Measurements from ENCODE around the gene ARHGEF26. TPM values are rescaled to one million over a fixed set of nuclear protein-coding genes. Genes with fewer than 3 reads are reported as not detected.

ARHGEF26 gene
- total and polyA plus RNA-seq, 2 experiments from 2014 or later: 9.4 to 16.9 TPM

DNA sequence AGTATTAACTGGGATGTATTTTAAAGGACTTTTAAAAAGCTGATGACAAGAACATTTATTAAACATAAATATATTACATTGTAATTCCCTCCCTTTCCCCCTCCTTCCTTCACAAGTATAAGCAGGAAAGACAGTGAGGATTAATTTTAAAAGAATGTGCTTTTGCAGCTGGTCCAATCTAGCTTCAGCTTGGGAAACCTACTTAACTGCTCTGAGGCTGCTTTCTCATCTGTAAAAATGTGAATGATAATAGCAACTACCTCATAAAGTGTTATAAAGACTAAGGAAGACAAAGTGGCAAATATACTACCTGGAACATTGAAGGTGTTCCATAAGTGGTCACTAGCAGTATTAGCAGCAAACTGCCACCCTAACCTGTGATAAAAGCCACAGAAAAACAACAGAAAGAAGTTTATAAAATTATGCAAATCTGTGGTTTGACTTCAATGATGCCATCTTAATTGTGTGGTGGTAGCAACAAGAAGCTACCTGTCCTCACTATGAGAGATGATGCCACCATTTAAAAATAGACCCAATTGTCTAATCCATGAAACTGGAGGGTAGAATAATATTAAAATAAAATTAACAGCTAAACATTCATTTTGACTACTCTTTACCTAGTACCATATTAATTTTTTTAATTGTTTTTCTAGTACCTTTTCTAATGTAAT lies 183.1 kb downstream of the ARHGEF26 start (continued):
- TF ChIP-seq NANOG (IDR thresholded peaks at IDR 0.05; ENCODE audit: borderline replicate concordance): no peak
- TF ChIP-seq, protein P1, sequence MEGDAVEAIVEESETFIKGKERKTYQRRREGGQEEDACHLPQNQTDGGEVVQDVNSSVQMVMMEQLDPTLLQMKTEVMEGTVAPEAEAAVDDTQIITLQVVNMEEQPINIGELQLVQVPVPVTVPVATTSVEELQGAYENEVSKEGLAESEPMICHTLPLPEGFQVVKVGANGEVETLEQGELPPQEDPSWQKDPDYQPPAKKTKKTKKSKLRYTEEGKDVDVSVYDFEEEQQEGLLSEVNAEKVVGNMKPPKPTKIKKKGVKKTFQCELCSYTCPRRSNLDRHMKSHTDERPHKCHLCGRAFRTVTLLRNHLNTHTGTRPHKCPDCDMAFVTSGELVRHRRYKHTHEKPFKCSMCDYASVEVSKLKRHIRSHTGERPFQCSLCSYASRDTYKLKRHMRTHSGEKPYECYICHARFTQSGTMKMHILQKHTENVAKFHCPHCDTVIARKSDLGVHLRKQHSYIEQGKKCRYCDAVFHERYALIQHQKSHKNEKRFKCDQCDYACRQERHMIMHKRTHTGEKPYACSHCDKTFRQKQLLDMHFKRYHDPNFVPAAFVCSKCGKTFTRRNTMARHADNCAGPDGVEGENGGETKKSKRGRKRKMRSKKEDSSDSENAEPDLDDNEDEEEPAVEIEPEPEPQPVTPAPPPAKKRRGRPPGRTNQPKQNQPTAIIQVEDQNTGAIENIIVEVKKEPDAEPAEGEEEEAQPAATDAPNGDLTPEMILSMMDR (conservative IDR thresholded peaks at IDR 0.05; ENCODE audit: low read depth in 2 of 2): no peak
- TF ChIP-seq, protein P2, sequence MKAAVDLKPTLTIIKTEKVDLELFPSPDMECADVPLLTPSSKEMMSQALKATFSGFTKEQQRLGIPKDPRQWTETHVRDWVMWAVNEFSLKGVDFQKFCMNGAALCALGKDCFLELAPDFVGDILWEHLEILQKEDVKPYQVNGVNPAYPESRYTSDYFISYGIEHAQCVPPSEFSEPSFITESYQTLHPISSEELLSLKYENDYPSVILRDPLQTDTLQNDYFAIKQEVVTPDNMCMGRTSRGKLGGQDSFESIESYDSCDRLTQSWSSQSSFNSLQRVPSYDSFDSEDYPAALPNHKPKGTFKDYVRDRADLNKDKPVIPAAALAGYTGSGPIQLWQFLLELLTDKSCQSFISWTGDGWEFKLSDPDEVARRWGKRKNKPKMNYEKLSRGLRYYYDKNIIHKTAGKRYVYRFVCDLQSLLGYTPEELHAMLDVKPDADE (IDR thresholded peaks at IDR 0.05): no peak

DNA sequence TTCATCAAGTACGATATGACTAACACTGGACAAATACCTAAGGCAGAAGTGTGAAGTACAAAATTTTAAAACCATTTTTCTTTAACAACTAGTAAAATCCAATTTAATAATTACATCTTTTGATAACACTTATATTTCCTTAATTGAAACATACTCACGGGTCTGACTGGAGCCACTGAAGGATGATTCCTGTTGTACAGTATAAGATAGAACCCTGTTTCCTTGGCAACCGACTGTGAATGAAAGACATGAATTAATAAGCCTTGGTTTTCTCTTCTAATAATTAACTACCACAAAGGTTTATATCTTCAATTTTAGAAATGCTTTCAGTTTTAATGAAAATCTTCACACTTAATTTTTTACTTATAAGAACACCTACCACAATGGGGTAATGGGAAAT lies 183.7 kb downstream of the ARHGEF26 start:
- Mint-ChIP-seq H3K27me3 (ENCODE audit: insufficient read depth, low read depth, poor library complexity) (no peaks in the 10 kb centered on the region), H3K9me3 (no peaks in the 10 kb centered on the region), H3K27ac (no peak overlapping the region), H3K36me3 (ENCODE audit: low read depth) (peaks cover 87% of the 10 kb centered on the region), H3K4me3 (no peak overlapping the region), H3K4me1 (no peaks in the 10 kb centered on the region)
- H3K27me3 ChIP-seq (ENCODE audit: insufficient read depth): no peaks in the 10 kb centered on the region
- no peak overlapping the region for H3K4me2 ChIP-seq
- no peaks in the 10 kb centered on the region for H3K4me1 ChIP-seq (ENCODE audit: insufficient read depth)
- peaks cover 35% of the 10 kb centered on the region for H3K79me2 ChIP-seq (replicated peaks; ENCODE audit: insufficient read depth)
- TF ChIP-seq JUNB (IDR thresholded peaks at IDR 0.05; ENCODE audit: unreplicated experiment): no peak
- no peak for TF ChIP-seq CREB1 (CRISPR knock-in tag; IDR thresholded peaks at IDR 0.05; ENCODE audit: low read depth)
- TF ChIP-seq EZH2phosphoT487 (IDR thresholded peaks at IDR 0.05; ENCODE audit: unreplicated experiment): no peak
- TF ChIP-seq NANOG (IDR thresholded peaks at IDR 0.05; ENCODE audit: borderline replicate concordance): no peak
- TF ChIP-seq STAT1 (IDR thresholded peaks at IDR 0.05; ENCODE audit: unreplicated experiment): no peak
- TF ChIP-seq EZH2 (IDR thresholded peaks at IDR 0.05; ENCODE audit: low read depth, unreplicated experiment): no peak
- TF ChIP-seq, protein P2 (IDR thresholded peaks at IDR 0.05): no peak
- TF ChIP-seq ZNF331 (CRISPR knock-in tag; IDR thresholded peaks at IDR 0.05; ENCODE audit: low read depth): no peak
- TF ChIP-seq, protein P3, sequence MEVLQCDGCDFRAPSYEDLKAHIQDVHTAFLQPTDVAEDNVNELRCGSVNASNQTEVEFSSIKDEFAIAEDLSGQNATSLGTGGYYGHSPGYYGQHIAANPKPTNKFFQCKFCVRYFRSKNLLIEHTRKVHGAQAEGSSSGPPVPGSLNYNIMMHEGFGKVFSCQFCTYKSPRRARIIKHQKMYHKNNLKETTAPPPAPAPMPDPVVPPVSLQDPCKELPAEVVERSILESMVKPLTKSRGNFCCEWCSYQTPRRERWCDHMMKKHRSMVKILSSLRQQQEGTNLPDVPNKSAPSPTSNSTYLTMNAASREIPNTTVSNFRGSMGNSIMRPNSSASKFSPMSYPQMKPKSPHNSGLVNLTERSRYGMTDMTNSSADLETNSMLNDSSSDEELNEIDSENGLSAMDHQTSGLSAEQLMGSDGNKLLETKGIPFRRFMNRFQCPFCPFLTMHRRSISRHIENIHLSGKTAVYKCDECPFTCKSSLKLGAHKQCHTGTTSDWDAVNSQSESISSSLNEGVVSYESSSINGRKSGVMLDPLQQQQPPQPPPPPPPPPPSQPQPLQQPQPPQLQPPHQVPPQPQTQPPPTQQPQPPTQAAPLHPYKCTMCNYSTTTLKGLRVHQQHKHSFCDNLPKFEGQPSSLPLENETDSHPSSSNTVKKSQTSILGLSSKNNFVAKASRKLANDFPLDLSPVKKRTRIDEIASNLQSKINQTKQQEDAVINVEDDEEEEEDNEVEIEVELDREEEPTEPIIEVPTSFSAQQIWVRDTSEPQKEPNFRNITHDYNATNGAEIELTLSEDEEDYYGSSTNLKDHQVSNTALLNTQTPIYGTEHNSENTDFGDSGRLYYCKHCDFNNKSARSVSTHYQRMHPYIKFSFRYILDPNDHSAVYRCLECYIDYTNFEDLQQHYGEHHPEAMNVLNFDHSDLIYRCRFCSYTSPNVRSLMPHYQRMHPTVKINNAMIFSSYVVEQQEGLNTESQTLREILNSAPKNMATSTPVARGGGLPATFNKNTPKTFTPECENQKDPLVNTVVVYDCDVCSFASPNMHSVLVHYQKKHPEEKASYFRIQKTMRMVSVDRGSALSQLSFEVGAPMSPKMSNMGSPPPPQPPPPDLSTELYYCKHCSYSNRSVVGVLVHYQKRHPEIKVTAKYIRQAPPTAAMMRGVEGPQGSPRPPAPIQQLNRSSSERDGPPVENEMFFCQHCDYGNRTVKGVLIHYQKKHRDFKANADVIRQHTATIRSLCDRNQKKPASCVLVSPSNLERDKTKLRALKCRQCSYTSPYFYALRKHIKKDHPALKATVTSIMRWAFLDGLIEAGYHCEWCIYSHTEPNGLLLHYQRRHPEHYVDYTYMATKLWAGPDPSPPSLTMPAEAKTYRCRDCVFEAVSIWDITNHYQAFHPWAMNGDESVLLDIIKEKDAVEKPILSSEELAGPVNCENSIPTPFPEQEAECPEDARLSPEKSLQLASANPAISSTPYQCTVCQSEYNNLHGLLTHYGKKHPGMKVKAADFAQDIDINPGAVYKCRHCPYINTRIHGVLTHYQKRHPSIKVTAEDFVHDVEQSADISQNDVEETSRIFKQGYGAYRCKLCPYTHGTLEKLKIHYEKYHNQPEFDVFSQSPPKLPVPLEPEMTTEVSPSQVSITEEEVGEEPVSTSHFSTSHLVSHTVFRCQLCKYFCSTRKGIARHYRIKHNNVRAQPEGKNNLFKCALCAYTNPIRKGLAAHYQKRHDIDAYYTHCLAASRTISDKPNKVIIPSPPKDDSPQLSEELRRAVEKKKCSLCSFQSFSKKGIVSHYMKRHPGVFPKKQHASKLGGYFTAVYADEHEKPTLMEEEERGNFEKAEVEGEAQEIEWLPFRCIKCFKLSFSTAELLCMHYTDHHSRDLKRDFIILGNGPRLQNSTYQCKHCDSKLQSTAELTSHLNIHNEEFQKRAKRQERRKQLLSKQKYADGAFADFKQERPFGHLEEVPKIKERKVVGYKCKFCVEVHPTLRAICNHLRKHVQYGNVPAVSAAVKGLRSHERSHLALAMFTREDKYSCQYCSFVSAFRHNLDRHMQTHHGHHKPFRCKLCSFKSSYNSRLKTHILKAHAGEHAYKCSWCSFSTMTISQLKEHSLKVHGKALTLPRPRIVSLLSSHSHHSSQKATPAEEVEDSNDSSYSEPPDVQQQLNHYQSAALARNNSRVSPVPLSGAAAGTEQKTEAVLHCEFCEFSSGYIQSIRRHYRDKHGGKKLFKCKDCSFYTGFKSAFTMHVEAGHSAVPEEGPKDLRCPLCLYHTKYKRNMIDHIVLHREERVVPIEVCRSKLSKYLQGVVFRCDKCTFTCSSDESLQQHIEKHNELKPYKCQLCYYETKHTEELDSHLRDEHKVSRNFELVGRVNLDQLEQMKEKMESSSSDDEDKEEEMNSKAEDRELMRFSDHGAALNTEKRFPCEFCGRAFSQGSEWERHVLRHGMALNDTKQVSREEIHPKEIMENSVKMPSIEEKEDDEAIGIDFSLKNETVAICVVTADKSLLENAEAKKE (CRISPR knock-in tag; IDR thresholded peaks at IDR 0.05): no peak
- TF ChIP-seq, protein P1 (conservative IDR thresholded peaks at IDR 0.05; ENCODE audit: low read depth in 2 of 2): no peak
- TF ChIP-seq ZNF114 (CRISPR knock-in tag; IDR thresholded peaks at IDR 0.05): no peak
- no peak for TF ChIP-seq POLR2AphosphoS5 (IDR thresholded peaks at IDR 0.05; ENCODE audit: low read depth)
- no peak overlapping the region for H2AFZ ChIP-seq
- H3K36me3 ChIP-seq (ENCODE audit: insufficient read depth): peaks cover 68% of the 10 kb centered on the region
- no peaks in the 10 kb centered on the region for H3K9me2 ChIP-seq (ENCODE audit: insufficient read depth)
- 0 out of 2 replicates have a peak, but pooled peaks cover 6% of the 10 kb centered on the region for H4K20me1 ChIP-seq (replicated peaks; ENCODE audit: insufficient read depth)
- no peak overlapping the region for H3K4me3 ChIP-seq
- H3F3A ChIP-seq (replicated peaks; ENCODE audit: low read depth): no peaks in the 10 kb centered on the region
- DNase-seq (ENCODE audit: low spot score): no peak
- no peak overlapping the region for H3K27ac ChIP-seq (ENCODE audit: low read depth)
- no peak for ATAC-seq

Data from GM23338 (cell line).